DND-41 (cell line): ENCODE results near the gene TRIOBP.

Experiments used
- CTCF ChIP-seq: IDR thresholded peaks from 2 replicates; pipeline ENCODE4 v1.5.1; 2012; ENCODE audit warnings: borderline replicate concordance, low read length, moderate library complexity, mild to moderate bottlenecking; ENCODE audit not compliant: poor library complexity, severe bottlenecking; ENCODE audit errors: extremely low read depth
- EZH2 ChIP-seq: IDR thresholded peaks from 3 replicates; pipeline ENCODE4 v1.6.1; 2012; ENCODE audit warnings: borderline replicate concordance, low read depth, mild to moderate bottlenecking, moderate library complexity, low read length, inconsistent platforms; ENCODE audit not compliant: severe bottlenecking

- TF ChIP-seq CTCF, result no peak
- TF ChIP-seq EZH2, result no peak
Observed at GRCh38 chr22:37741312-37741795, 44.5 kb downstream of the TRIOBP start.
